Lower lobe of right lung (tissue), 2 donors: Measurements from ENCODE around the gene SLC35G2. TPM values are rescaled to one million over a fixed set of nuclear protein-coding genes. Genes with fewer than 3 reads are reported as not detected.

Experiments used
- ATAC-seq, 2 donors: fragments of 200-7000 bp; cut with Tn5 transposase; one replicate each; pipeline ENCODE4 v1.9.1; 2020 to 2022; ENCODE audit warnings: mild to moderate bottlenecking in 2 of 2, moderate library complexity in 2 of 2
- DNase-seq: peaks from one replicate; pipeline ENCODE4 v3.0.0-alpha.2; 2020
- H3K27ac ChIP-seq: fragments of 200-600 bp; one replicate; pipeline ENCODE4 v1.8.0; 2022
- H3K27me3 ChIP-seq: fragments of 200-600 bp; one replicate; pipeline ENCODE4 v1.8.0; 2022; ENCODE audit warnings: low read depth
- H3K36me3 ChIP-seq: fragments of 200-600 bp; one replicate; pipeline ENCODE4 v1.8.0; 2022; ENCODE audit warnings: mild to moderate bottlenecking
- H3K4me1 ChIP-seq: fragments of 200-600 bp; one replicate; pipeline ENCODE4 v1.8.0; 2022
- H3K4me3 ChIP-seq: fragments of 200-600 bp; one replicate; pipeline ENCODE4 v1.8.0; 2022; ENCODE audit warnings: mild to moderate bottlenecking
- H3K9me3 ChIP-seq: fragments of 200-600 bp; one replicate; pipeline ENCODE4 v1.8.0; 2022
- intact Hi-C: fragments of 100-400 bp; cut with DNase I; formaldehyde crosslinking; loops from one replicate; pipeline ENCODE4 v1.11.0; 2022
- long read RNA-seq: library from polyadenylated mRNA; unstranded; transcript quantifications from one replicate; pipeline ENCODE4 v2.0.0, GENCODE V29; 2021
- total RNA-seq: library from RNA; stranded (reverse); fragmentation: NEBNext Ultra II Directional; extraction: Animal tissue kit (Norgen Biotek cat#: 25700); gene quantifications from one replicate; pipeline ENCODE4 v1.2.1, GENCODE V29; 2021
- TF ChIP-seq, protein P1 (sequence below): fragments of 200-600 bp; IDR thresholded peaks from one replicate; pipeline ENCODE4 v1.8.0; 2022; ENCODE audit warnings: antibody characterized with exemption, mild to moderate bottlenecking
- donor health status: DM: no; HTN: yes; CAD: no; lungs with severe emphysema.

Gene SLC35G2
- total RNA-seq, result 5.7 TPM
- long read RNA-seq, partial matches to known transcripts, result 0 of 18 reads
- long read RNA-seq, other reads (novel, unspliced or antisense), result 11 of 18 reads

DNA sequence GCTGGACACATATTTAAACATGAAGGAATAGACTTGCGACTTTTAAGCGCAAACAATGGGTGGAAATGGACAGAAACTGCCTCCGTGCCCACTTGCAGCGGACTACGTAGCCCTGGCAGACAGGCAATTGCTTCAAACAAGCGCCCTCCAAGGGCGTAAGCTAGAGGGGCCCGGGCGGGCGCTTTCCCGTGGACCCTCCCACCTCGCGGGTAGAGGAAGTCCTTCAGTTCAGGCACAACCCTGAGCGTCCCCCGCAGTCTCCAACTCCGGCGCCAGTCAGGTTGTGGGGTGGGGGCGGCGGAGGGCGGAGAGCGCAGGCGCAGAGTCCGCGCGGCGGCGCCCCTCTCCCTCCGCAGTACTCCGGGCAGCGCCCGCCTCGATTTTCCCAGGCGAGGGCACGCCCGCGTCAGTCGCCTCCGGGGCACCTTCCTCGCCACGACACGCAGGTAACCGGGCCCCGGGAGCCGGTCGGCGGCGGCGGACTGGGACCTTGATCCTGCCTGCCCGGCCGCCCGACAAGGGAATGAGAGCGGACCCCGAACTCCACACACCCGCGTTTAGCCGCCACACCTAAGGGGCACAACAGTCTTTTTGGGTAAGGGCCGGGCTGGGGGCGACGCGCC, at the start of gene SLC35G2:
TSS of gene SLC35G2 (plus strand) at position 358 of the 623 bp plus-strand sequence. CDS start 35,335 bp downstream, outside the sequence.
- intact Hi-C loops, result no loop called here
- Histone ChIP-seq H3K36me3 (no peaks in the 10 kb centered on the region), H3K9me3 (no peaks in the 10 kb centered on the region), H3K4me3 (peak within 1 kb of the TSS; percentile 74), H3K27ac (peak within 1 kb of the TSS; percentile 82), H3K27me3 (peaks cover 7% of the 10 kb centered on the region), H3K4me1 (peaks cover 30% of the 10 kb centered on the region)
- ATAC-seq (peak; percentile 69 to 71), DNase-seq (peak; percentile 58)
- TF ChIP-seq, protein P1, sequence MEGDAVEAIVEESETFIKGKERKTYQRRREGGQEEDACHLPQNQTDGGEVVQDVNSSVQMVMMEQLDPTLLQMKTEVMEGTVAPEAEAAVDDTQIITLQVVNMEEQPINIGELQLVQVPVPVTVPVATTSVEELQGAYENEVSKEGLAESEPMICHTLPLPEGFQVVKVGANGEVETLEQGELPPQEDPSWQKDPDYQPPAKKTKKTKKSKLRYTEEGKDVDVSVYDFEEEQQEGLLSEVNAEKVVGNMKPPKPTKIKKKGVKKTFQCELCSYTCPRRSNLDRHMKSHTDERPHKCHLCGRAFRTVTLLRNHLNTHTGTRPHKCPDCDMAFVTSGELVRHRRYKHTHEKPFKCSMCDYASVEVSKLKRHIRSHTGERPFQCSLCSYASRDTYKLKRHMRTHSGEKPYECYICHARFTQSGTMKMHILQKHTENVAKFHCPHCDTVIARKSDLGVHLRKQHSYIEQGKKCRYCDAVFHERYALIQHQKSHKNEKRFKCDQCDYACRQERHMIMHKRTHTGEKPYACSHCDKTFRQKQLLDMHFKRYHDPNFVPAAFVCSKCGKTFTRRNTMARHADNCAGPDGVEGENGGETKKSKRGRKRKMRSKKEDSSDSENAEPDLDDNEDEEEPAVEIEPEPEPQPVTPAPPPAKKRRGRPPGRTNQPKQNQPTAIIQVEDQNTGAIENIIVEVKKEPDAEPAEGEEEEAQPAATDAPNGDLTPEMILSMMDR, result no peak

DNA sequence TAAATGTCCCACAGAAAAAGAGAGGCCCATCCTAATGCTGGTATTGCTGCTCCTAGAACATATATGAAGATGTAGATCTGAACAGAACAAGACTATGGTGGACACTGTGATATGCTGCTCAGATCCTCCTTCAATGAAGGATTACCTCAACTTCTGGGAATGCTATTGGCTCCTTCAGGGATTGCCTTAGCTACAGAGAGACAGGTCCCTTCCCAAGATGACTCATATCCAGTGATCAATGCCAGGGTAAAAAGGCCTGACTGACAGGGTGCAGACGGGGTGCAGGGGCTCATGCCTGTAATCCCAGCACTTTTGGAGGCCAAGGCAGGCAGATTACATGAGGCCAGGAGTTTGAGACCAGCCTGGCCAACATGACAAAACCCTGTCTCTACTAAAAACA, 46.2 kb upstream of the SLC35G2 start:
- TF ChIP-seq, protein P1, result no peak
- Histone ChIP-seq H3K36me3 (no peaks in the 10 kb centered on the region), H3K27me3 (no peaks in the 10 kb centered on the region), H3K4me1 (no peaks in the 10 kb centered on the region), H3K9me3 (no peaks in the 10 kb centered on the region), H3K4me3 (no peak overlapping the region), H3K27ac (no peak overlapping the region)
- ATAC-seq, result no peak
- intact Hi-C loops, result no loop called here
- DNase-seq, result no peak

DNA sequence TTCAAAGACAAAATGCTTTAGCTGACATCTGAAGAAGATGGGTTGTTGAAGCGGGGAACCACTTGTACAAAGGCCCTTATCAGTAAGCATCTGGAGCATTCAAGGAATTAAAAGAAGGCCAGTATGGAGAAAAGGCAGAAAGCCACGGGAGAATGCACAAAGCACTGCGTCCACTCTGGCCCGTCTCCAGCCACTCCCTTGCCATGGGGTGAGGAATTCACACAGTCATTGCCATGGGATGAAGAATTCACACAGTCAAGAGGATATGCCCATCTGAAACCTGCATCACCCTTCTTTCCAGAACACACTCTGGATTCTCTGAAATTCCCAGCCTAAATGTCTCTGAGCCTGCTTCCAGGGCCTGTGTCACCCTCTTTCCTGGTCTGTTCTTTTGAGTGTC, 40.1 kb upstream of the SLC35G2 start:
- no peak for DNase-seq
- no peak overlapping the region for H3K27ac ChIP-seq
- H3K4me3 ChIP-seq, result no peak overlapping the region
- intact Hi-C loops, result no loop called here
- no peaks in the 10 kb centered on the region for H3K9me3 ChIP-seq
- H3K4me1 ChIP-seq, result no peaks in the 10 kb centered on the region
- TF ChIP-seq, protein P1, result no peak
- peak; percentile 59 to 70 for ATAC-seq
- no peaks in the 10 kb centered on the region for H3K36me3 ChIP-seq
- H3K27me3 ChIP-seq, result no peaks in the 10 kb centered on the region

DNA sequence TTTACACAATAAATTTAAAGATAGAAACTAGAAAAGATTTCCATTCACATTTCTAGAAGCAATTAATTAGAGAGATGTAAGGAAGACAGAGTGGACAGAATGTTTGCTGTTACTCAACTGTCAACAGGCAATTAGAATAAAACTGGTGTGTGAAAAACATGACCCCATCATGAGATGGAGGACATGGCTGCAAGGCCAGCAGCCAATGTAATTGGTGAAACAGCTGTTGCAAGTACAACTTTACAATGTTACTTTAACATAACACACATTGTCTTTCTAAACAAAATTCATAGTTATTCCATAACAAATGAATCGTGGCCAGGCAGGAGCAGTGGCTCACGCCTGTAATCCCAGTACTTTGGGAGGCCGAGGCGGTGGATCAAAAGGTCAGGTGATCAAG, 38.2 kb upstream of the SLC35G2 start:
- no peaks in the 10 kb centered on the region for H3K27me3 ChIP-seq
- no peak for ATAC-seq
- H3K9me3 ChIP-seq, result no peaks in the 10 kb centered on the region
- no peak overlapping the region for H3K27ac ChIP-seq
- H3K4me1 ChIP-seq, result no peaks in the 10 kb centered on the region
- TF ChIP-seq, protein P1, result no peak
- intact Hi-C loops, result no loop called here
- H3K36me3 ChIP-seq, result no peaks in the 10 kb centered on the region
- DNase-seq, result no peak
- H3K4me3 ChIP-seq, result no peak overlapping the region

DNA sequence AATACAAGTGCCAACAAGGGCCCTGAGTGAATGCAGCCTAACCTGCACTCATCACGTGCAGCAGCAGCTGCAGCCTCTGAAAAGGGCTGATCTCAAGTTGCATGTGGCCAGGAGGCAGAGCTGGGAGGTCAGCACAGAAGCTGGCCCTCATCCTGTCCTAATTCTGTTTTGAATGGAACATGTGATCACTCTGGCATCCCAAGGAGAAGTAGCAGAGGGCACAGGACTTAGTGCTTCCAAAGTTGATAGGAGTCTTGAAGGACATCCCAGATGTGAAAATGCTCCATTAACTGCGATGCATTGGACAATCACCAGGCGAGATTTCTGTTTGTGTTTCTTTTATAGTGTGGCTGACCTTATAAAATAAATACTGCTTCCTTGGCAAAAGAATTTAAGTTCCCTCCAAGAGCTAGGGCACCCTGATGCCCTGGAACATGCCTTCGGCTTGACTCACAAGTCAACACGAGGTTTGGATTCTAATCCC, 35.2 kb upstream of the SLC35G2 start:
- TF ChIP-seq, protein P1, result no peak
- ATAC-seq (peak in 1 of 2 donors; percentile 19), DNase-seq (no peak)
- no peaks in the 10 kb centered on the region for H3K27me3 ChIP-seq
- H3K36me3 ChIP-seq, result no peaks in the 10 kb centered on the region
- no peaks in the 10 kb centered on the region for H3K9me3 ChIP-seq
- no peak overlapping the region for H3K27ac ChIP-seq
- H3K4me3 ChIP-seq, result no peak overlapping the region
- peaks cover 12% of the 10 kb centered on the region for H3K4me1 ChIP-seq
- intact Hi-C loops, result no loop called here
